Activated naive CD4-positive, alpha-beta T cell (primary cell): ENCODE results near the gene TMEM178A.

Experiments used
- DNase-seq, 4 experiments: peaks; one replicate each; lab custom pipeline; 2025; lab: John Stamatoyannopoulos, UW

TMEM178A gene

GRCh38 chr2:39743269-39743776 is 77.6 kb downstream of the TMEM178A start:
- DNase-seq: no peak

GRCh38 chr2:39755466-39755865 is 89.7 kb downstream of the TMEM178A start:
- no peak for DNase-seq

- no peak for DNase-seq
Observed at GRCh38 chr2:39757156-39757555, 91.4 kb downstream of the TMEM178A start.

- DNase-seq: no peak
Observed at GRCh38 chr2:39762448-39762847, 96.7 kb downstream of the TMEM178A start.
